Measurements from ENCODE around the gene RPIA. TPM values are rescaled to one million over a fixed set of nuclear protein-coding genes. Genes with fewer than 3 reads are reported as not detected.

The RPIA gene
- total and polyA plus RNA-seq, 2 of the 4 experiments (the other 2 are of a cell fraction): 4.1 to 8.6 TPM

DNA sequence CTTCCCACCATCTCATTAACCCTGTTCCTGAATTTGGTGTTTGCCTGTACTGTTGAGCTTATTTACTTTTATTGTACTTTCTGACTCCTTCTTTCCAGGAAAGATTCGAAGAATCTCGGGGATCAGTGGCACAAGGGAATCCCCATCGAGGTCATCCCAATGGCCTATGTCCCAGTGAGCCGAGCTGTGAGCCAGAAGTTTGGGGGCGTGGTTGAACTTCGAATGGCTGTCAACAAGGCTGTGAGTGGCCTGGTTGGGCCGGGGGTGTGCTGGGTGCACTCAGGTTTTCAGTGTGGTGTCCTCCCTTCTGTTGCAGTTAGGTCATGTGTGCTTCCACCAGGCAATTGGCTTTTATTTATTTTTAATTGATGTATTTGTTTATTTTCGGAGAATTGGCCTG lies 45.0 kb downstream of the RPIA start:
- Histone ChIP-seq H3K27ac (ENCODE audit: insufficient read depth, low read length) (no peak overlapping the region), H4K91ac (ENCODE audit: insufficient read depth, low read depth, low read length) (no peak overlapping the region), H3K36me3 (ENCODE audit: control insufficient read depth, insufficient read depth, low read length) (peaks cover 13% of the 10 kb centered on the region), H2BK120ac (ENCODE audit: low read depth, low read length) (no peak overlapping the region), H3K14ac (replicated peaks; ENCODE audit: low read depth, low read length) (no peak overlapping the region), H3K9me1 (ENCODE audit: insufficient read depth, low read length) (no peaks in the 10 kb centered on the region), H3K9ac (ENCODE audit: low read depth, low read length) (no peak overlapping the region), H3K4me3 (ENCODE audit: insufficient read depth, low read depth, low read length) (no peak overlapping the region), H3K4me2 (ENCODE audit: low read depth, low read length) (no peak overlapping the region), H3K23ac (ENCODE audit: low read depth, low read length) (no peak overlapping the region), H2AFZ (replicated peaks; ENCODE audit: low read length, poor library complexity) (no peak overlapping the region), H2BK20ac (ENCODE audit: low read depth, low read length) (no peak overlapping the region), H2AK5ac (ENCODE audit: low read depth, low read length) (no peak overlapping the region), H3K27me3 (ENCODE audit: control insufficient read depth, insufficient read depth, low read length) (no peaks in the 10 kb centered on the region), H4K5ac (ENCODE audit: low read depth, low read length) (no peak overlapping the region), H2BK15ac (ENCODE audit: low read depth, low read length) (no peak overlapping the region), H4K8ac (ENCODE audit: low read depth in 2 of 2, low read length in 2 of 2) (no peak overlapping the region), H2AK9ac (replicated peaks; ENCODE audit: low read depth, low read length, poor library complexity) (no peak overlapping the region), H2BK5ac (ENCODE audit: low read depth, low read length, poor library complexity, severe bottlenecking) (no peak overlapping the region), H4K20me1 (ENCODE audit: insufficient read depth, low read length) (no peaks in the 10 kb centered on the region), H3K56ac (ENCODE audit: extremely low read depth, insufficient read depth, low read length) (no peak overlapping the region), H3K9me3 (ENCODE audit: control insufficient read depth, insufficient read depth, low read length) (no peaks in the 10 kb centered on the region), H3K79me1 (ENCODE audit: low read depth in 1 of 2, low read length in 2 of 2) (no peaks in the 10 kb centered on the region), H3K4me1 (ENCODE audit: control insufficient read depth, insufficient read depth, low read length) (no peaks in the 10 kb centered on the region; the same call in 1 of the 2 replicates), H3K4ac (ENCODE audit: low read depth, low read length) (no peak overlapping the region), H3K18ac (ENCODE audit: low read depth, low read length) (no peak overlapping the region)
- intact Hi-C loops (cut with micrococcal nuclease): no loop called here
- no peak for ATAC-seq (ENCODE audit: low read depth)
- POLR2A ChIA-PET (ENCODE audit: unreplicated experiment): no interaction called here
- no CpG with 5 or more reads among the region's 8 CpGs for WGBS, 2 experiments (ENCODE audit: extremely low coverage in 2 of 2, insufficient read length in 1 of 2)
- in situ Hi-C loops (cut with MboI; ENCODE audit: low sequenced_read_pairs): no loop called here
- dilution Hi-C loops (cut with HindIII; ENCODE audit: low sequenced_read_pairs, unreplicated experiment): no loop called here
- TF ChIP-seq NFE2L2 (IDR thresholded peaks at IDR 0.05; ENCODE audit: low read depth, low read length) (no peak), SMC3 (IDR thresholded peaks at IDR 0.05; ENCODE audit: low read depth, low read length) (no peak), MXI1 (IDR thresholded peaks at IDR 0.05; ENCODE audit: borderline replicate concordance, low read depth, low read length) (no peak), RAD21 (IDR thresholded peaks at IDR 0.05; ENCODE audit: low read length) (no peak), RFX5 (IDR thresholded peaks at IDR 0.05; ENCODE audit: low read depth, low read length) (no peak), BHLHE40 (IDR thresholded peaks at IDR 0.05; ENCODE audit: low read depth, low read length) (no peak), CEBPB (IDR thresholded peaks at IDR 0.05; ENCODE audit: low read depth, low read length) (no peak), FOS (IDR thresholded peaks at IDR 0.05; ENCODE audit: low read depth, low read length) (no peak), CTCF (conservative IDR thresholded peaks at IDR 0.05; ENCODE audit: low read depth, low read length) (no peak), MAFK (IDR thresholded peaks at IDR 0.05; ENCODE audit: low read depth, low read length) (no peak)
- CTCF ChIA-PET: no interaction called here
- no peak for DNase-seq
- no TSS peak for BruUV-seq (replicated peaks)
